HCT116 (cell line): Measurements from ENCODE around the gene TMEM132C. TPM values are rescaled to one million over a fixed set of nuclear protein-coding genes. Genes with fewer than 3 reads are reported as not detected.

Experiments
- ATAC-seq: fragments of 200-7000 bp; cut with Tn5 transposase; 2 replicates; pipeline ENCODE4 v1.9.1; 2020; ENCODE audit warnings: mild to moderate bottlenecking, moderate library complexity
- BruUV-seq: library from RNA; stranded (reverse); fragments of 400-500 nt; replicated peaks from 2 replicates; lab custom pipeline; 2021; lab: Mats Ljungman, UMichigan
- CTCF ChIA-PET: fragments of 300-600 bp; sonication (Branson Sonifier 250); formaldehyde crosslinking; loops from one replicate; lab custom pipeline; 2021; ENCODE audit warnings: antibody characterized with exemption; lab: Charles Lee
- POLR2A ChIA-PET: fragments of 300-600, 350-600 bp; sonication (Branson Sonifier 250); formaldehyde crosslinking; loops from one replicate; lab custom pipeline; 2021; ENCODE audit warnings: antibody characterized with exemption; lab: Charles Lee
- RAD21 ChIA-PET, 2 experiments: fragments of 300-600 bp; sonication (Branson Sonifier 250); formaldehyde crosslinking; loops; one replicate each; lab custom pipeline; 2023; ENCODE audit warnings: low total read pairs in 2 of 2; ENCODE audit not compliant: uncharacterized antibody in 2 of 2, unreplicated experiment in 2 of 2, low non-redundant PET in 1 of 2; lab: Charles Lee
- DNase-seq: peaks from one replicate; pipeline ENCODE4 v3.0.0-alpha.2; 2010; ENCODE audit warnings: low read depth, low spot score
- H2AFZ ChIP-seq: fragments of 200-600 bp; shearing (Covaris generic), sonication (generic); 2 replicates; pipeline ENCODE4 v1.6.1; 2017; ENCODE audit warnings: low read depth, mixed run types, mixed read lengths, antibody characterized with exemption, low read length; ENCODE audit not compliant: poor library complexity, severe bottlenecking
- H3K27ac ChIP-seq: 2 replicates; pipeline ENCODE4 v1.5.1; 2012; ENCODE audit warnings: low read depth, low read length
- H3K27me3 ChIP-seq: fragments of 200-600 bp; sonication (generic); 2 replicates; pipeline ENCODE4 v1.6.1; 2016; ENCODE audit warnings: mixed run types, low read length, mixed read lengths; ENCODE audit not compliant: insufficient read depth
- H3K36me3 ChIP-seq, 2 experiments: fragments of 200-500 bp in 1 of 2; fragments of 200-600 bp in 1 of 2; sonication (Bioruptor generic) in 1 of 2; sonication (generic) in 1 of 2; 2 replicates each; pipeline versions ENCODE4 v1.5.1 to v1.6.1; 2014 to 2016; ENCODE audit warnings: low read length in 2 of 2, inconsistent platforms in 1 of 2, mixed read lengths in 1 of 2, mixed run types in 1 of 2; ENCODE audit not compliant: insufficient read depth in 2 of 2, control insufficient read depth in 1 of 2
- H3K4me1 ChIP-seq, 2 experiments: fragments of 200-600 bp in 1 of 2; sonication (generic) in 1 of 2; 2 replicates each; pipeline versions ENCODE4 v1.5.1 to v1.6.1; 2012 to 2017; ENCODE audit warnings: low read length in 2 of 2, inconsistent platforms in 1 of 2, mild to moderate bottlenecking in 1 of 2, mixed read lengths in 1 of 2, mixed run types in 1 of 2, moderate library complexity in 1 of 2; ENCODE audit not compliant: insufficient read depth in 2 of 2, control insufficient read depth in 1 of 2
- H3K4me2 ChIP-seq: fragments of 200-600 bp; sonication (generic); 2 replicates; pipeline ENCODE4 v1.6.1; 2017; ENCODE audit warnings: mixed run types, low read length, mixed read lengths
- H3K4me3 ChIP-seq, 2 experiments: fragments of 200-600 bp in 1 of 2; sonication (generic) in 1 of 2; replicated peaks in 1 of 2; 2 replicates each; pipeline ENCODE4 v1.5.1; 2011 to 2016; ENCODE audit warnings: low read length in 2 of 2, control low read depth in 1 of 2, low read depth in 1 of 2, mild to moderate bottlenecking in 1 of 2, mixed read lengths in 1 of 2, mixed run types in 1 of 2
- H3K79me2 ChIP-seq: fragments of 200-600 bp; sonication (generic); 2 replicates; pipeline ENCODE4 v1.6.1; 2017; ENCODE audit warnings: mild to moderate bottlenecking, mixed run types, low read length, moderate library complexity, mixed read lengths; ENCODE audit not compliant: insufficient read depth
- H3K9ac ChIP-seq: fragments of 200-600 bp; sonication (generic); 2 replicates; pipeline ENCODE4 v1.6.1; 2016; ENCODE audit warnings: low read length, mixed read lengths
- H3K9me2 ChIP-seq: fragments of 200-600 bp; sonication (generic), shearing (Covaris generic); 2 replicates; pipeline ENCODE4 v1.6.1; 2017; ENCODE audit warnings: mixed run types, mild to moderate bottlenecking, moderate library complexity; ENCODE audit not compliant: insufficient read depth
- H3K9me3 ChIP-seq, 2 experiments: fragments of 200-500 bp in 1 of 2; fragments of 200-600 bp in 1 of 2; sonication (Bioruptor generic) in 1 of 2; sonication (generic) in 1 of 2; 2 replicates each; pipeline ENCODE4 v1.6.1; 2014 to 2017; ENCODE audit warnings: low read length in 2 of 2, mixed read lengths in 2 of 2, inconsistent platforms in 1 of 2, low read depth in 1 of 2, mild to moderate bottlenecking in 1 of 2, mixed run types in 1 of 2, moderate library complexity in 1 of 2; ENCODE audit not compliant: control insufficient read depth in 1 of 2, insufficient read depth in 1 of 2
- H4K20me1 ChIP-seq: fragments of 200-600 bp; sonication (generic), shearing (Covaris generic); 2 replicates; pipeline ENCODE4 v1.6.1; 2017; ENCODE audit warnings: mixed run types, mild to moderate bottlenecking, moderate library complexity; ENCODE audit not compliant: insufficient read depth
- ATF3 ChIP-seq: IDR thresholded peaks from 2 replicates; pipeline ENCODE4 v1.6.1; 2012
- CEBPB ChIP-seq: IDR thresholded peaks from 2 replicates; pipeline ENCODE4 v1.6.1; 2012; ENCODE audit warnings: low read depth
- CTCF ChIP-seq, 3 experiments: fragments of 200-600 bp in 1 of 3; sonication (generic) in 1 of 3; IDR thresholded peaks in 2 of 3; conservative IDR thresholded peaks in 1 of 3; 2 replicates each; pipeline ENCODE4 v1.5.1; 2012 to 2017; ENCODE audit warnings: low read depth in 2 of 3, low read length in 2 of 3, antibody characterized with exemption in 1 of 3, borderline replicate concordance in 1 of 3, control low read depth in 1 of 3, mild to moderate bottlenecking in 1 of 3, mixed read lengths in 1 of 3, mixed run types in 1 of 3, moderate library complexity in 1 of 3; ENCODE audit not compliant: insufficient read depth in 1 of 3
- EGR1 ChIP-seq: IDR thresholded peaks from 2 replicates; pipeline ENCODE4 v1.6.1; 2012; ENCODE audit warnings: low read depth
- EZH2phosphoT487 ChIP-seq: fragments of 200-600 bp; IDR thresholded peaks from 2 replicates; pipeline ENCODE4 v1.6.1; 2018; ENCODE audit warnings: antibody characterized with exemption, borderline replicate concordance
- FOSL1 ChIP-seq: IDR thresholded peaks from 2 replicates; pipeline ENCODE4 v1.6.1; 2012; ENCODE audit warnings: low read depth
- MAX ChIP-seq: IDR thresholded peaks from 2 replicates; pipeline ENCODE4 v1.6.1; 2012
- RAD21 ChIP-seq: IDR thresholded peaks from 2 replicates; pipeline ENCODE4 v1.6.1; 2012; ENCODE audit warnings: low read depth, mild to moderate bottlenecking
- REST ChIP-seq: IDR thresholded peaks from 2 replicates; pipeline ENCODE4 v1.6.1; 2012; ENCODE audit warnings: low read depth
- SIN3A ChIP-seq: IDR thresholded peaks from 2 replicates; pipeline ENCODE4 v1.6.1; 2012; ENCODE audit warnings: low read depth
- SP1 ChIP-seq: IDR thresholded peaks from 2 replicates; pipeline ENCODE4 v1.6.1; 2012; ENCODE audit warnings: low read depth
- SRF ChIP-seq: IDR thresholded peaks from 2 replicates; pipeline ENCODE4 v1.6.1; 2012; ENCODE audit warnings: low read depth
- ZBTB33 ChIP-seq: IDR thresholded peaks from 2 replicates; pipeline ENCODE4 v1.6.1; 2011; ENCODE audit warnings: mild to moderate bottlenecking, low read length, moderate library complexity; ENCODE audit not compliant: insufficient replicate concordance; ENCODE audit errors: extremely low read depth
- intact Hi-C: fragments of 100-400 bp; cut with micrococcal nuclease; formaldehyde crosslinking; loops from 2 replicates; pipeline ENCODE4 v1.10.0; 2022
- total RNA-seq: library from RNA; stranded (reverse); gene quantifications from one replicate; pipeline ENCODE4 v1.2.1, GENCODE V29; 2021; ENCODE audit not compliant: unreplicated experiment

The TMEM132C gene
- total RNA-seq, 1 experiment from 2014 or later = not detected

- Histone ChIP-seq H3K9ac (no peak overlapping the region), H3K4me2 (no peak overlapping the region), H2AFZ (no peak overlapping the region), H4K20me1 (no peaks in the 10 kb centered on the region), H3K4me3 (no peak overlapping the region), H3K27ac (no peak overlapping the region), H3K27me3 (no peaks in the 10 kb centered on the region), H3K9me3 (peaks cover 0 to 19% of the 10 kb centered on the region in 2 experiments; a peak in 2 of 4 replicates), H3K36me3 (no peaks in the 10 kb centered on the region), H3K79me2 (no peaks in the 10 kb centered on the region), H3K4me1 (no peaks in the 10 kb centered on the region), H3K9me2 (no peaks in the 10 kb centered on the region)
- intact Hi-C loops = no loop called here
- TF ChIP-seq SRF = no peak
- no peak for TF ChIP-seq ATF3
- no peak for TF ChIP-seq FOSL1
- no peak for TF ChIP-seq MAX
- no peak for TF ChIP-seq RAD21
- no peak for TF ChIP-seq EGR1
- ChIA-PET CTCF (no interaction called here), POLR2A (no interaction called here), RAD21 (no interaction called here)
- no peak for DNase-seq
- no peak for ATAC-seq
- BruUV-seq = no TSS peak
Observed at GRCh38 chr12:128531170-128531569, 264.2 kb downstream of the TMEM132C start.

GRCh38 chr12:128534906-128535305 is 267.9 kb downstream of the TMEM132C start:
- no peaks in the 10 kb centered on the region for H3K27me3 ChIP-seq
- RAD21 ChIA-PET = no interaction called here
- no peak overlapping the region for H3K4me3 ChIP-seq
- H3K4me2 ChIP-seq = no peak overlapping the region
- H3K4me1 ChIP-seq = no peaks in the 10 kb centered on the region
- intact Hi-C loops = no loop called here
- no peak overlapping the region for H3K9ac ChIP-seq
- BruUV-seq = no TSS peak
- H3K36me3 ChIP-seq = no peaks in the 10 kb centered on the region
- H3K79me2 ChIP-seq = no peaks in the 10 kb centered on the region
- H3K9me2 ChIP-seq = no peaks in the 10 kb centered on the region
- no peak overlapping the region for H2AFZ ChIP-seq
- no peak for ATAC-seq
- CTCF ChIA-PET = no interaction called here
- DNase-seq = no peak
- peaks cover 0 to 14% of the 10 kb centered on the region in 2 experiments; a peak in 2 of 4 replicates for H3K9me3 ChIP-seq
- H4K20me1 ChIP-seq = no peaks in the 10 kb centered on the region
- H3K27ac ChIP-seq = no peak overlapping the region
- POLR2A ChIA-PET = no interaction called here
- TF ChIP-seq SP1 (no peak), CEBPB (no peak), FOSL1 (no peak), ZBTB33 (no peak), SIN3A (no peak), REST (no peak), CTCF (IDR thresholded peaks at IDR 0.05 in 2 of 3, conservative IDR thresholded peaks at IDR 0.05 in 1 of 3; ENCODE audit: borderline replicate concordance in 1 of 3, insufficient read depth in 1 of 3, low read depth in 2 of 3, low read length in 2 of 3) (no peak), EZH2phosphoT487 (no peak)
